ENCODE measurements around the gene RSF1.
"Not testable (repeated sequence)": the region's sequence is repeated elsewhere in the genome, so short reads cannot be mapped to it uniquely, and the experiment has no call there.

Gene RSF1

GRCh38 chr11:77820565-77821348, at the start of gene RSF1, which contains the start of gene AAMDC:
Gene RSF1, minus strand, starts transcription at chr11:77820722. Its CDS starts 8 bp downstream, at chr11:77820714.
Gene AAMDC, plus strand, starts transcription at chr11:77821144. Its CDS starts 21,353 bp downstream, at chr11:77842497.
- DNase-seq (ENCODE audit: low spot score): peak; percentile 97

DNA sequence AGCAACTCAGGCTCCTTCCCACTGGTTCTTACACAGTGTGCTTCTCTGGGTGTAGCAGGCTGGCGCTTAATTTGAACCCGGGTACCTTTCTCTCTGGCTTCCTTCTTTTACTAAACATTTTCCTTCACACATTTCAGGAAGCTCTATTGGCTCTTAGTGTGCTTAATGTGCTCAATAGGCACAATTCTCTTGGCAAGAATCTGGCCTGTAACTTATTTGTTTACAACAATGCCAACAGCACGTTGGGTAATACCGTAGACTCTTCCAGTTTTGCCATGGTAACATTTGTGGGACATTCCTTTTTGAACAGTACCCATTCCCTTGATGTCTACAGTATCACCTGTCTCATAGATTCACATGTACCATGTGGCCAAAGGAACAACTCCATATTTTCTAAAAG, 48.2 kb upstream of the RSF1 start:
- DNase-seq (ENCODE audit: low spot score): no peak

GRCh38 chr11:77866336-77866735, 45.8 kb upstream of the RSF1 start:
- DNase-seq (ENCODE audit: low spot score): no peak

- DNase-seq (ENCODE audit: low spot score): no peak
Observed at GRCh38 chr11:77865805-77866204, 45.3 kb upstream of the RSF1 start.

DNA sequence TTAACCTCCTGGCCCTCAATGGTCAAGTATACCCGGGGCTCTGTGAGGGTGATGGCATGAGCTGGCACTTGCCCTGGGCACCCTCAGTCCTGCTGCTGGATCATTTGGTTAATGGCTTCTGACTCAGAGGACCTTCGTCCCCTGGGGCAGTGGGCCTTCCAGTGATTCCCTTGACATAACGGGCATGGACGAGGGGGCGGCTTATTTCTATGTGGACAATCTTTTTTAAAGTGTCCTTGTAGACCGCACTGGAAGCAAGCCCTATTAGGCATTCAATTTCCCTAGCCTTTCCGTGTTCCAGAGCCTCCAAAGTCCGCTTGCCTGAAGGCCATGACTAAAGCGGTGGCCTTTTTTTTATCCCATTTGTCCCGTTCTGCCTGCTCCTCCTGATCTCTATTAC, 40.9 kb upstream of the RSF1 start:
- DNase-seq (ENCODE audit: low spot score): not testable (repeated sequence)

GRCh38 chr11:77857906-77858457, 37.5 kb upstream of the RSF1 start:
- not testable (repeated sequence) for DNase-seq (ENCODE audit: low spot score)

GRCh38 chr11:77854838-77855237, 34.3 kb upstream of the RSF1 start:
- no peak for DNase-seq (ENCODE audit: low spot score)

GRCh38 chr11:77851503-77851902, 31.0 kb upstream of the RSF1 start:
- DNase-seq (ENCODE audit: low spot score): no peak

DNA sequence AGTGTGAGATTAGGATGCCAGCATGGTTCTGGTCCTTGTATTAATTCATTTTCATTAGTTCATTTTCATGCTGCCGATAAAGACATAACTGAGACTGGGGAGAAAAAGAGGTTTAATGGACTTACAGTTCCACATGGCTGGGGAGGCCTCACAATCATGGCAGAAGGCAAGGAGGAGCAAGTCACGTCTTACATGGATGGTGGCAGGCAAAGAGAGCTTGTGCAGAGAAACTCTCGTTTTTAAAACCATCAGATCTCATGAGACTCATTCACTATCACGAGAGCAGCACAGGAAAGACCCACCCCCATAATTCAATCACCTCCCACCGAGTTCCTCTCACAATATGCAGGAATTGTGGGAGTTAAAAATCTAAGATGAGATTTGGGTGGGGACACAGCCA, 23.2 kb upstream of the RSF1 start:
- DNase-seq (ENCODE audit: low spot score): not testable (repeated sequence)

GRCh38 chr11:77842441-77843121, 22.1 kb upstream of the RSF1 start:
- peak; percentile 22 for DNase-seq (ENCODE audit: low spot score)

DNA sequence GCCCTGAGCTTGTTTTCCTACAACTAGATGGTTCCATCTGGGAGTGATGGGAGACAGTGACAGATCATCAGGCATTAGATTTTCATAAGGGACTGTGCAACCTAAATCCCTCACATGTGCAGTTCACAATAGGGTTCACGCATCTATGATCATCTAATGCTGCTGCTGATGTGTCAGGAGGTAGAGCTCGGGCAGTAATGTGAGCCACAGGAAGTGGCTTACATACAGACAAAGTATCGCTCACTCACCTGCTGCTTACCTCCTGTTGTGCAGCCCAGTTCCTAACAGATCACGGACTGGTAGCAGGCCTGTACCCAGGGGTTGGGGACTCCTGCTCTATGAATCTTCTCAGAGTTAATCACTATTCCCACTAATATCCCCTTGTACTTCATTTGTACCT, 12.8 kb upstream of the RSF1 start:
- DNase-seq (ENCODE audit: low spot score): no peak

DNA sequence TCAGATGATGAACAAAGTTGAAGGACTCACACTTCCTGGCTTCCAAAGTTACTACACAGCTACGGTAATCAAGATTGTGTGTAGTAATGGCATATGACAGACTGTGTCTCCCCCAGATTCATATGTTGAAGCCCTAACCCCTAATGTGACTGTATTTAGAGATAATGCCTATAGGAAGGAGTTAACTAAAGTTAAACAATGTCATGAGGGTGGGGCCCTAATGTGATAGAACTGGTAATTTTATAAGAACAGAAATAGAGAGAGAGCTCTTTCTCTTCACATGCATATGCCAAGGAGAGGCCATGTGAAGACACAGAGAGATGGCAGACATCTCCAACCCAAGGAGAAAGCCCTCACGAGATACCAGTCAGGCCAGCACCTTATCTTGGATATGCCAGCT, 8.4 kb upstream of the RSF1 start:
- DNase-seq (ENCODE audit: low spot score): no peak

DNA sequence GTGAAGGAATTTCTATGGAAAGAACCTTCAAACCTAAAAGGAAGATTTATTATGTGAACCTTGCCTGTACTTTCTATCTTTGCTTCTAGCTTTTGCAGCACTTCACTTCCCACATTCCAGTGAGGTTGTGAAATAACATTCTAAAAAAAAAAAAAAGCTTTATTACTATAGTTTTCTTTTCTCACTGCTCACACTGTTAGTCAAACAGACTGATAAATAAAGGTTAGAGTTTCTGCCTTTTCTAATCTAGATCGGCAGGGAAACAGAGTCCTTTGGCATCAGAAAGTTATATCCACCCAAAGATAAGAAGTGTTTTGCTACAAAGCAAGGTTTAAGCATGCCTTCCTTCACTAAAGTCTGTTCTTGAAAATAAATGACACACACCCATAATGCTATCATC, 3.3 kb upstream of the RSF1 start:
- DNase-seq (ENCODE audit: low spot score): no peak

DNA sequence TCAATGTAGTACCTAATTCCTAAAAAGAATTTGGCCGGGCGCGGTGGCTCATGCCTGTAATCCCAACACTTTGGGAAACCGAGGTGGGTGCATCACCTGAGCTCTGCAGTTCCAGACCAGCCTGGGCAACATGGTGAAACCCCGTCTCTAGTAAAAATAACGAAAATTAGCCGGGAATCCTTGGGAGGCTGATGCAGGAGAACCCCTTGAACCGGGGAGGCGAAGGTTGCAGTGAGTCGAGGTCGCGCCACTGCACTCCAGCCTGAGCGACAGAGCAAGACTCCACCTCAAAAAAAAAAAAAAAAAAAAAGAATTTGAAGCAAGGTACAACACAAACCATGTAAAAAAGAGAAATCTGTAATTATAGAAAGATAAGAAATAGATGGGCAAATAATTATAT, 1.6 kb upstream of the RSF1 start:
- DNase-seq (ENCODE audit: low spot score): not testable (repeated sequence)

DNA sequence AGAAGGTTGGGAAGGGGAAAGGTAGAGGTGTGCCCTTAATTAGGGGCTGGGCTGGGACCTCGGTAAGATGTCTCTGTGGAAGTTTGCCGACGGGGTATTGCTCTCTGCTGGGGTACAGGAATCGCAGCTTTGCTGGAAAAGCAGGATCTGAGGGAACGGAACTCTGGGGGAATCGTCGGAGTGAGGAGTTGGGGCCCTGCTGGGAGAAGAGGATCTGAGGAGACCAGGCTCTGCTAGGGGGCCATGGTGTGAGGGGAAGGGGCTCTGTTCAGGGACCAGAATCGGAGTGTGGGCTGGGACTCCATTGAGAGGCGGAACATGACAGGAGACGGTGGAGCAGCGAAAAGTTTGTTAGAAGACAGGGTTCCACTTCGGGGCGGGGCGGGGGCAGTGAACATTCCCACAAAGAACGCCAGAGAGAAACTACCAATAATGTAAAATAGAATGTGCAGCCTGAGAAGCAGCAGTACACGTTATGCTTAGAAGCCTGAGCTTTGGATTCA, 878 bp upstream of the RSF1 start:
- DNase-seq (ENCODE audit: low spot score): peak; percentile 43

GRCh38 chr11:77819921-77820564, 479 bp downstream of the RSF1 start:
- DNase-seq (ENCODE audit: low spot score): peak; percentile 52

DNA sequence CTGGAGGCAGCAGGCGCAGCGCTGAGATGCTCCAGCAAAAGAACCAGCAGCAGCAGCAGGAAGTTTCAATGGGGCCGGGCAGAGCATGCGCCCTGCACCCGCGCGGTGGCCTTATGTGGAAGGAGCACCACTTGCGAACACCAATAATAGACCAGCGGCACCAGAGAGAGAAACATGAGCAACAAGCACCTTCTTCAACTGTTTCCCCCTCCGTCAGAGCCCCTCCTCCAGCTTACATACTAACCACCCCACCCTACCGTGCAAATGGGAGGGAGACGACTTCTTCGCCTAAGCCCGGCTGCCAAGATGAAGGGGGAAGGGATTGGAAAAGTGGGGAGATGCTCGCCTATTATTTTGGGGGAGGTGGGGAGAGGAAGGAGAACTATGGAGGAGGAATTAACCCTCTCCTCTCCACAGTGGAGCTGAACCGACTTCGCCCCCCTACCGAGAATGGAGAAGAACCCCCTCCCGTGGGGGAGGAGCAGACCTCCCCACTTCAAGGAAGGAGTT, 1.1 kb downstream of the RSF1 start:
- peak; percentile 92 for DNase-seq (ENCODE audit: low spot score)

GRCh38 chr11:77815459-77815858, 5.1 kb downstream of the RSF1 start:
- DNase-seq (ENCODE audit: low spot score): no peak

DNA sequence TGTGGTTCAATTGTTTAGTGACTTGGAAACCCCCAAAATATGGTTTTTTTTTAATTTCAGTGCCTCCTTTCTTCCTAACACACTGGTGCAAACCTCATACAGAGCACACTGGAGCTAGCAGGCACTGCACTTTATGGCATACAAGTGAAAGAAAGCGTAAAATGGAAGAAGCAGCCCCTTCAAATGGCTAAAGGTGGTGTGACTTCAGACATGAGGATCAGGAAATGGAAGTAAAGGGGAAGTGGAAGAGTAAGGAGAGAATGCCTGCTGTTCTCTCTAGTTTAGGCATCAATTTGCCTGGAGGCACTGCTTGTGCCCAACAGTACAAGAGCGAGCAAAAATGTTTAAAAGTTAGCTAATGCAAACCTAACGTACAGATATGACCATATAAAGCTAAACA, 5.7 kb downstream of the RSF1 start:
- no peak for DNase-seq (ENCODE audit: low spot score)

DNA sequence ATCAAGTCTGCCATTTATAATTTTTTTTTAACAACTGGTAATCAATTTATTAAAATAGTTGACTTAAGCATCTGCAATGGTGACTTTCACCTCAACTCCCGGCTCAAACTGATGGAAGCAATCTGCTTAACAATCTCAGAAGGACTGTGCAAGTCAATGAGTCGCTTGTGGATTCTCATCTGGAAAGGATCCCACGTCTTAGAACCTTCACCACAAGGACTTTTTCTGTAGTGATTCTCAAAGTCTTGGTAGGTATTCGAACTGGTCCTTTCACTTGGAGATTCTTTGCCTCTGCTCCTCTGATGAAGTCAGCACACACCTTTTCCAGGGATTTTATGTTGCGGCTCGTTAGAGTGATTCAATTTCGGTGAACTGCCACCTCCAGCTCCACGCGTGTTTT, 7.3 kb downstream of the RSF1 start:
- DNase-seq (ENCODE audit: low spot score): no peak

DNA sequence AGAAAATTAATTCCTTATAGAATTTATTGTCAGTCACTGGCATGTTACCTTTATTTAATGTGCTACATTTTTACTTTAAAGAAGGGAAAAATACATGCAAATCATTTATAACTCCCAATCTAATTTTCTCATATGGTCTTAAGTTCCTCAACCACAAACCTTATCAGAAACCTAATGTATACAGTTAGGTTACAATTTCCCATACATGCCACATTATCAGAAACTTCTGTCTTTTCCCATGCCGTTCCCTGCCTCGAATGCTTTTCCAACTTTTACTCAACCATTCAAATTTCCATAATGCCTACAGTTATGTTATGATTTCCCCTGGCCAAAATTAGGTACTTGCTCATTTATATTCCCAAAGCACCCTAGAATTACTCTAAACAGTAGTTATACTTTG, 13.5 kb downstream of the RSF1 start:
- DNase-seq (ENCODE audit: low spot score): no peak

GRCh38 chr11:77806415-77806814, 14.1 kb downstream of the RSF1 start:
- no peak for DNase-seq (ENCODE audit: low spot score)
